ENCODE results near the gene UNC13B. TPM values are rescaled to one million over a fixed set of nuclear protein-coding genes. Genes with fewer than 3 reads are reported as not detected.

UNC13B gene
- polyA plus RNA-seq, 1 experiment = 12.5 TPM

DNA sequence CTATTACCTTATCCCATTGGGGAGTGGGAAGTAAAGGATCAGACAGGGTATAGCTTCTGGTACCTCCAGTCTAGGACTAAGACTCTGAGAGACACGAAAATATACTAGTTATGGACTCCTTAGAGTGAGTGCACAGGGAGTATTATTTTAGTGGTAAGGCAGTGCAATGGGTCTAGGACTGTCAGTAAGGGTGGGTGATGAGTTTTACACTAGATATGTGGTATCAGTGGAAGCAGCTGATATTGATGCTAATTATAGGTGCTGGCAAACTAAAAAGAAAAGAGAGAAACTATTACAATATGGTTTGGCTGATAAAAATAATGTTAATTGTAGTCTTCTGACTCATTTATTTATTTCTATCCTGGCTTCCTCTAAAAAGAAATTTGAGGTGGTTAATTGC lies 118.6 kb downstream of the UNC13B start:
- no peak overlapping the region for H3K4me3 ChIP-seq (ENCODE audit: low read depth, low read length)
- H3K27ac ChIP-seq (ENCODE audit: low read depth, low read length) = no peak overlapping the region
- DNase-seq (ENCODE audit: low read depth, low spot score) = no peak
- CTCF ChIA-PET = no interaction called here
- no peaks in the 10 kb centered on the region for H3K27me3 ChIP-seq (ENCODE audit: control insufficient read depth, insufficient read depth, low read length)
- TF ChIP-seq, protein P1, sequence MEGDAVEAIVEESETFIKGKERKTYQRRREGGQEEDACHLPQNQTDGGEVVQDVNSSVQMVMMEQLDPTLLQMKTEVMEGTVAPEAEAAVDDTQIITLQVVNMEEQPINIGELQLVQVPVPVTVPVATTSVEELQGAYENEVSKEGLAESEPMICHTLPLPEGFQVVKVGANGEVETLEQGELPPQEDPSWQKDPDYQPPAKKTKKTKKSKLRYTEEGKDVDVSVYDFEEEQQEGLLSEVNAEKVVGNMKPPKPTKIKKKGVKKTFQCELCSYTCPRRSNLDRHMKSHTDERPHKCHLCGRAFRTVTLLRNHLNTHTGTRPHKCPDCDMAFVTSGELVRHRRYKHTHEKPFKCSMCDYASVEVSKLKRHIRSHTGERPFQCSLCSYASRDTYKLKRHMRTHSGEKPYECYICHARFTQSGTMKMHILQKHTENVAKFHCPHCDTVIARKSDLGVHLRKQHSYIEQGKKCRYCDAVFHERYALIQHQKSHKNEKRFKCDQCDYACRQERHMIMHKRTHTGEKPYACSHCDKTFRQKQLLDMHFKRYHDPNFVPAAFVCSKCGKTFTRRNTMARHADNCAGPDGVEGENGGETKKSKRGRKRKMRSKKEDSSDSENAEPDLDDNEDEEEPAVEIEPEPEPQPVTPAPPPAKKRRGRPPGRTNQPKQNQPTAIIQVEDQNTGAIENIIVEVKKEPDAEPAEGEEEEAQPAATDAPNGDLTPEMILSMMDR (IDR thresholded peaks at IDR 0.05; ENCODE audit: low read depth, low read length) = no peak
- no peaks in the 10 kb centered on the region for H3K9me3 ChIP-seq (ENCODE audit: control insufficient read depth, insufficient read depth, low read length)
- POLR2A ChIA-PET = no interaction called here

DNA sequence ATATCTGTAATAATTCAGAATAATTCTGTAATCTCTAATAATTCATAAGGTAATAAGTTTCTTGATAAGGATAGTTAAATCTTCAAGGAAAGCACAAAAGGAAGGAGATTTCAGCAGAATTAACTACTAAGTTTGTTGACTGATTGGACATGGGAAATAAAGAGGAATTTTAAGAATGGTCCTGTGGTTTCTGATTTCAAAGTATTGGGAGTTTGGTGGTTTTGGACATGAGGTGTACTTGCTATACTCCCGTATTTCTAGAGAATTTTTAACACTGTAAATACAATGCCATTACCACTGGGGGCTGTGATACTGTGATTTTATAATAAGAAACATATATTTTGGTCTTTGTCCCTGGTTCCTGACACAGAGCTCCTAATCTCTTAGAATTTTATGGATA lies 123.9 kb downstream of the UNC13B start:
- ChIA-PET CTCF (no interaction called here), POLR2A (no interaction called here)
- no peak overlapping the region for H3K27ac ChIP-seq (ENCODE audit: low read depth, low read length)
- H3K9me3 ChIP-seq (ENCODE audit: control insufficient read depth, insufficient read depth, low read length) = no peaks in the 10 kb centered on the region
- TF ChIP-seq, protein P1 (IDR thresholded peaks at IDR 0.05; ENCODE audit: low read depth, low read length) = no peak
- H3K27me3 ChIP-seq (ENCODE audit: control insufficient read depth, insufficient read depth, low read length) = no peaks in the 10 kb centered on the region
- H3K4me3 ChIP-seq (ENCODE audit: low read depth, low read length) = no peak overlapping the region
- no peak for DNase-seq (ENCODE audit: low read depth, low spot score)

DNA sequence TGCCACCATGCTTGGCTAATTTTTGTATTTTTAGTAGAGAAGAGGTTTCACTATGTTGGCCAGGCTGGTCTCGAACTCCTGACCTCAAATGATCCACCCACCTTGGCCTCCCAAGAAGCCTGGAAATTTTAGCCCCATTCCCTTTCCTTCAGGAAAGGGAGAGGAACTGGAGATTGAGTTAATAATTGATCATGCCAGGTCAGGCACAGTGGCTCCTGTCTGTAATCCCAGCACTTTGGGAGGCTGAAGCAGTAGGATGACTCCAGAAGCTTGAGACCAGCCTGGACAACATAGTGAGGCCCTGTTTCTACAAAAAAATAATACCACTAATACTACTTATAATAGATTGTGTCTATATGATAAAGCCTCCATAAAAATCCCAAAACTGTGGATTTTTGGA lies 124.6 kb downstream of the UNC13B start:
- TF ChIP-seq, protein P1 (IDR thresholded peaks at IDR 0.05; ENCODE audit: low read depth, low read length) = no peak
- no peak overlapping the region for H3K27ac ChIP-seq (ENCODE audit: low read depth, low read length)
- H3K4me3 ChIP-seq (ENCODE audit: low read depth, low read length) = no peak overlapping the region
- no peak for DNase-seq (ENCODE audit: low read depth, low spot score)
- ChIA-PET CTCF (no interaction called here), POLR2A (no interaction called here)
- H3K27me3 ChIP-seq (ENCODE audit: control insufficient read depth, insufficient read depth, low read length) = no peaks in the 10 kb centered on the region
- H3K9me3 ChIP-seq (ENCODE audit: control insufficient read depth, insufficient read depth, low read length) = no peaks in the 10 kb centered on the region

DNA sequence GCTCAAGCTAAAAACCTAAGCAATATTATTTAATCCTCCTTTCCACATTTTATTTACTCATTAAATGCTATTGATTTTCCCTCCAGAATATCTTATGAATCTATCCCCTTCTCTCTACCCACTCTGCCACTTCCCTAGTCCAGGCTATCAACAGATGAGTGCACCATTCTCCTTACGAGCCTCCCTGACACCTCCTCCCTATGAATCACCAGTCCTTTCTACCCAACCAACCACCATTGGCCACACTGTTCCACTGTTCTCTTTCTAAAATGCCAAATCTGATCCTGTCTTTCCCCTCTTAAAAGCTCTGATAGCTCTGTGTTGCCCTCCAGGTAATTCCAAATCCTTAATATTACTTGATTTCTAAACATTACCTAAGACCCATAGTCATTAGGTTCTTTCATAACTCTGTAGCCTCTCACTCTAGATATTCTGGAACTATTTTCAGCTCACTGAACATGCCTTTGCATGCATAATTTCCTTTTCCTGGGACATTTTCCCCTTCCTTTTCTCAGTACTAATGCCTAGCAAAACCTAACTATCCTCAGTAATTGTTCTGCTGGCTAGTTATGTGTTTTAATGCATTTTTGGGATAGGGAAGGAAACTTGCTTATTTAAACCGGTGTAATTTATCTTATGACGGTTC lies 126.3 kb downstream of the UNC13B start:
- POLR2A ChIA-PET = no interaction called here
- no peak overlapping the region for H3K27ac ChIP-seq (ENCODE audit: low read depth, low read length)
- H3K27me3 ChIP-seq (ENCODE audit: control insufficient read depth, insufficient read depth, low read length) = no peaks in the 10 kb centered on the region
- TF ChIP-seq, protein P1 (IDR thresholded peaks at IDR 0.05; ENCODE audit: low read depth, low read length) = no peak
- CTCF ChIA-PET = no interaction called here
- no peak for DNase-seq (ENCODE audit: low read depth, low spot score)
- no peak overlapping the region for H3K4me3 ChIP-seq (ENCODE audit: low read depth, low read length)
- H3K9me3 ChIP-seq (ENCODE audit: control insufficient read depth, insufficient read depth, low read length) = no peaks in the 10 kb centered on the region

DNA sequence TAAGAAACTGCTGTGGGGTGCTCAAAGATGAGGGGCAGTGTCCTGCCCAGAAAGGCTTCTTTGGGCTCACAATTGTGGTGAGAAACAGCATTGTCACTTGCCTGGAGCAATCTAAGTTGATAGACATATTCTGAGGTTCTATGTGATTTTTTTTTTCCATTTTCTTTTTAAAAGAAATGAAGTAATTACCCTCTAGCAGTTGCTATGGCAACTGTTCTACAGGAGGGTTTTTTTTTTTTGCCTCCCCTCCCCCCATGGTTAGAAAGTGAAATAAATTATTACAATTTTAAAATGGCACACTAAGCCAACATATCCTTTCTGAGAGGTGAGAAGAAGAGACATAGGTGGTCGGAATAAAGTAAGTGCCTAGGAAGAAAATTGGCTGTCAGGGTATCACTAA lies 127.0 kb downstream of the UNC13B start:
- no peak for DNase-seq (ENCODE audit: low read depth, low spot score)
- TF ChIP-seq, protein P1 (IDR thresholded peaks at IDR 0.05; ENCODE audit: low read depth, low read length) = no peak
- POLR2A ChIA-PET = no interaction called here

More for the DNA sequence above, 127.0 kb downstream of the UNC13B start:
- Histone ChIP-seq H3K9me3 (ENCODE audit: control insufficient read depth, insufficient read depth, low read length) (no peaks in the 10 kb centered on the region), H3K4me3 (ENCODE audit: low read depth, low read length) (no peak overlapping the region), H3K27ac (ENCODE audit: low read depth, low read length) (no peak overlapping the region), H3K27me3 (ENCODE audit: control insufficient read depth, insufficient read depth, low read length) (no peaks in the 10 kb centered on the region)
- CTCF ChIA-PET = no interaction called here

Data from AG04450 (cell line).